HFFc6 (cell line): ENCODE measurements around the gene ALDH3B2. TPM values are rescaled to one million over a fixed set of nuclear protein-coding genes. Genes with fewer than 3 reads are reported as not detected.
"Not testable (repeated sequence)": the region's sequence is repeated elsewhere in the genome, so short reads cannot be mapped to it uniquely, and the experiment has no call there.

ENCODE experiments used
- DNase-seq: peaks from one replicate; pipeline ENCODE4 v3.0.0-alpha.2; 2018
- H3K27ac Mint-ChIP-seq: 2 replicates; pipeline ENCODE4 v1.8.0; 2020; ENCODE audit warnings: mild to moderate bottlenecking, mixed read lengths
- H3K27me3 Mint-ChIP-seq: 2 replicates; pipeline ENCODE4 v1.8.0; 2021; ENCODE audit warnings: mild to moderate bottlenecking, moderate library complexity, mixed read lengths; ENCODE audit not compliant: insufficient read depth
- H3K36me3 Mint-ChIP-seq: 2 replicates; pipeline ENCODE4 v1.8.0; 2021; ENCODE audit warnings: low read depth, mixed read lengths
- H3K4me1 Mint-ChIP-seq: 2 replicates; pipeline ENCODE4 v1.8.0; 2020; ENCODE audit warnings: low read depth, mixed read lengths
- H3K4me3 Mint-ChIP-seq: 2 replicates; pipeline ENCODE4 v1.8.0; 2020; ENCODE audit warnings: mild to moderate bottlenecking, moderate library complexity, mixed read lengths
- H3K9me3 Mint-ChIP-seq: 2 replicates; pipeline ENCODE4 v1.8.0; 2020; ENCODE audit warnings: mild to moderate bottlenecking, mixed read lengths
- total RNA-seq, 6 experiments: library from RNA; stranded (reverse); fragmentation: NEBNext Ultra II Directional; extraction: Animal tissue kit (Norgen Biotek cat#: 25700); gene quantifications; 2 replicates in 1 of 6; 3 replicates in 5 of 6; pipeline ENCODE4 v1.2.3, GENCODE V29; 2021
- TF ChIP-seq, protein P1 (sequence below): fragments of 200-600 bp; sonication (generic); IDR thresholded peaks from 2 replicates; pipeline ENCODE4 v1.5.0; 2021; ENCODE audit warnings: antibody characterized with exemption, mild to moderate bottlenecking

Gene ALDH3B2
- total RNA-seq, 6 experiments from 2014 or later: not detected

GRCh38 chr11:67664213-67664585 lies 10.2 kb downstream of the ALDH3B2 start:
- Mint-ChIP-seq H3K27me3 (peaks cover 22% of the 10 kb centered on the region), H3K9me3 (no peaks in the 10 kb centered on the region)

DNA sequence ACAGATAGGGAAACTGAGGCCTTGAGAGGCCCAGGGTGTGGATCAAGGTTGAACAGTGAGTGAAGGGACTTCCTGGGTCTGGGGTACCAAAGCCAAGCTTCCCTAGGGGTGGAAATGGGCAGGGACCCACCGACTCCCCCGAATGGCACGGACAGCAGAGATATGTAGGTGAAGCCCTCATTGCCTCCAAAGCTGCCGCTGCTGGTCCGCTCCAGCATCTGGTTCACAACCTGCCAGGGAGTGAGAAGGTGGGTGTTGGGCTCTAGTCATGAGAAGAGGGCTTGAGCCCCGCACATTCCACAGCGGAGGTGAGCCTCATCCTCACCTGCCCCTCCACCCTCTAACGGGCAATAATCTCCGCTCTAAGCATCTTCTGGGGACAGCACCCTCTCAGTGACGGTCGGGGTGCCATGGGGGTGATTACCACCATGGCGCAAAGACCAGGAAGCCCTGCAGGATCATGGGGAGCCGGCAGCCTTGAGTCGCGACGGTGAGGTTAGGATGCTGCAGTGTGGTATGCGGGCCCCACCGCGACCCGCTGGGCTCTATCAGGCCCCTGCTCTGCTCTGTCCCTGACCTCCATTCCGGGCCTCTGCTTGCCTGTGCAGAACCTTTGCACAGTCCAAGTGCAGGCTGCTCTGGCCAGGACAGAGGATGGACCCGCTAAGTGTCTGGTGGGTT lies 10.8 kb downstream of the ALDH3B2 start:
- no peaks in the 10 kb centered on the region for H3K4me1 Mint-ChIP-seq
- H3K27ac Mint-ChIP-seq: no peak overlapping the region
- no peak for DNase-seq
- no peaks in the 10 kb centered on the region for H3K9me3 Mint-ChIP-seq
- peaks cover 22% of the 10 kb centered on the region for H3K27me3 Mint-ChIP-seq
- no peak overlapping the region for H3K4me3 Mint-ChIP-seq
- TF ChIP-seq, protein P1, sequence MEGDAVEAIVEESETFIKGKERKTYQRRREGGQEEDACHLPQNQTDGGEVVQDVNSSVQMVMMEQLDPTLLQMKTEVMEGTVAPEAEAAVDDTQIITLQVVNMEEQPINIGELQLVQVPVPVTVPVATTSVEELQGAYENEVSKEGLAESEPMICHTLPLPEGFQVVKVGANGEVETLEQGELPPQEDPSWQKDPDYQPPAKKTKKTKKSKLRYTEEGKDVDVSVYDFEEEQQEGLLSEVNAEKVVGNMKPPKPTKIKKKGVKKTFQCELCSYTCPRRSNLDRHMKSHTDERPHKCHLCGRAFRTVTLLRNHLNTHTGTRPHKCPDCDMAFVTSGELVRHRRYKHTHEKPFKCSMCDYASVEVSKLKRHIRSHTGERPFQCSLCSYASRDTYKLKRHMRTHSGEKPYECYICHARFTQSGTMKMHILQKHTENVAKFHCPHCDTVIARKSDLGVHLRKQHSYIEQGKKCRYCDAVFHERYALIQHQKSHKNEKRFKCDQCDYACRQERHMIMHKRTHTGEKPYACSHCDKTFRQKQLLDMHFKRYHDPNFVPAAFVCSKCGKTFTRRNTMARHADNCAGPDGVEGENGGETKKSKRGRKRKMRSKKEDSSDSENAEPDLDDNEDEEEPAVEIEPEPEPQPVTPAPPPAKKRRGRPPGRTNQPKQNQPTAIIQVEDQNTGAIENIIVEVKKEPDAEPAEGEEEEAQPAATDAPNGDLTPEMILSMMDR: no peak
- no peaks in the 10 kb centered on the region for H3K36me3 Mint-ChIP-seq

More at GRCh38 chr11:67664213-67664585, 10.2 kb downstream of the ALDH3B2 start:
- no peaks in the 10 kb centered on the region for H3K4me1 Mint-ChIP-seq
- DNase-seq: no peak
- H3K36me3 Mint-ChIP-seq: no peaks in the 10 kb centered on the region
- H3K27ac Mint-ChIP-seq: no peak overlapping the region
- no peak overlapping the region for H3K4me3 Mint-ChIP-seq
- TF ChIP-seq, protein P1: no peak

DNA sequence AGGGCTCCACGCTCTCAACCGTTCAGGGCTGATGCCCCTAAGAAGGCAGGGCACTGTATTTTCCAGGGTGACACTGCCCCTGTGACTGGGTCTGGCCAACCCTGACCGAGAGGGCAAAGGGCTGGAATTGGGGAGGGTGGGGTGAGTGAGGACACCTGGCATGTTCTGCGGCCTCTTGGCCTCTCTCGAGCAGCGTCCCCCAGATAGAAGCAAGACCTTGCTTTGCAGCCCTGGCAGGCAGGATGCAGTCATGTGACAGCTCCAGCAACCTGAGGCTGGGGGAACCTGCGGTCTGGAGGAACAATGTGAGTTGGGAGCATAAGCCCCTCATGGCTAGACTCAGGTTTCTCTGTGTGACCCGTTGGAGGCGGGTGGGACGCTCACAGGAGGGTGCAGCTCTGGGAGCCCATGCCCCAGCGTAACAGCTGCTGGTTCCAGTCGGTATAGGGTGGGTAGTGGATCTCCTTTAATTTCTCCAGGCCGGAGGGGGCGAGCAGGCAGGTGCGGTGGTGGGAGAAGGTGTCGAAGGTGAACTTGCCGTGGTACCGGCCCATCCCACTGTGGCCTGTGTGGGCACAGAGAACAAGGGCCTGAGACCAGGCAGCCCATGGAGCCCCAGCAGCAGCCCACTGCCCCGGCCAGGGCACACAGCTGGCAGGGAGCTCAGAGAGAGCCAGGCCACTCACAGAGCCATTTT lies 11.4 kb downstream of the ALDH3B2 start:
- DNase-seq: no peak
- Mint-ChIP-seq H3K4me3 (no peak overlapping the region), H3K27me3 (peaks cover 22% of the 10 kb centered on the region), H3K4me1 (no peaks in the 10 kb centered on the region), H3K36me3 (no peaks in the 10 kb centered on the region), H3K9me3 (no peaks in the 10 kb centered on the region), H3K27ac (no peak overlapping the region)
- TF ChIP-seq, protein P1: no peak

GRCh38 chr11:67662142-67662834 lies 12.1 kb downstream of the ALDH3B2 start:
- H3K36me3 Mint-ChIP-seq: no peaks in the 10 kb centered on the region
- no peak overlapping the region for H3K27ac Mint-ChIP-seq
- no peaks in the 10 kb centered on the region for H3K9me3 Mint-ChIP-seq
- H3K4me1 Mint-ChIP-seq: no peaks in the 10 kb centered on the region
- no peak for DNase-seq
- peaks cover 22% of the 10 kb centered on the region for H3K27me3 Mint-ChIP-seq
- TF ChIP-seq, protein P1: no peak
- no peak overlapping the region for H3K4me3 Mint-ChIP-seq

GRCh38 chr11:67660752-67661151 lies 13.7 kb downstream of the ALDH3B2 start:
- H3K27ac Mint-ChIP-seq, DNase-seq, H3K36me3 Mint-ChIP-seq, H3K4me3 Mint-ChIP-seq, H3K4me1 Mint-ChIP-seq: not testable (repeated sequence)
- peaks cover 10% of the 10 kb centered on the region for H3K9me3 Mint-ChIP-seq
- H3K27me3 Mint-ChIP-seq: peaks cover 22% of the 10 kb centered on the region
